K562 (cell line): ENCODE results near the gene KISS1. TPM values are rescaled to one million over a fixed set of nuclear protein-coding genes. Genes with fewer than 3 reads are reported as not detected.

Source experiments
- FOXP1 ChIP-seq: sonication (generic); formaldehyde crosslinking; IDR thresholded peaks from 2 replicates; pipeline ENCODE4 v1.8.0; 2022; ENCODE audit warnings: mild to moderate bottlenecking, missing genetic modification reagents
- GTF2E2 ChIP-seq: fragments of 200-800 bp; sonication (Bioruptor generic); IDR thresholded peaks from 2 replicates; pipeline ENCODE4 v1.6.1; 2016; ENCODE audit warnings: missing genetic modification characterization, missing compliant biosample characterization
- POLR2AphosphoS2 ChIP-seq: IDR thresholded peaks from 2 replicates; pipeline ENCODE4 v1.6.1; 2012; ENCODE audit warnings: low read length, improper control_type of control experiment
- U2AF2 ChIP-seq: fragments of 200-400 bp; formaldehyde crosslinking; optimal IDR thresholded peaks from 2 replicates; pipeline ENCODE3; 2017; ENCODE audit warnings: low read depth, mild to moderate bottlenecking, low read length
- ZNF695 ChIP-seq: fragments of 450-650 bp; formaldehyde crosslinking; IDR thresholded peaks from 2 replicates; pipeline ENCODE4 v1.4.0; 2020; ENCODE audit warnings: mild to moderate bottlenecking, moderate library complexity
- ZNF764 ChIP-seq: fragments of 250-450 bp; sonication (Bioruptor Pico); IDR thresholded peaks from 2 replicates; pipeline ENCODE4 v1.4.0; 2020; ENCODE audit warnings: low read depth, mild to moderate bottlenecking, moderate library complexity
- polyA plus RNA-seq, 8 experiments: library from polyadenylated mRNA; depleted of rRNA in 4 of 8; stranded (reverse) in 5 of 8; unstranded in 3 of 8; fragments of >200 nt; fragmentation: Nextera tagmentation in 2 of 8; fragmentation: Illumina TruSeq in 1 of 8; extraction: Ambion mirVana in 2 of 8; extraction: Trizol in 1 of 8; gene quantifications; 2 replicates each; pipeline versions ENCODE4 v1.2.1 to v1.2.3, GENCODE V29; 2011 to 2014; ENCODE audit warnings: inconsistent platforms in 1 of 8, missing spikeins in 1 of 8
- total RNA-seq, 7 experiments: library from RNA; depleted of rRNA in 6 of 7; stranded (reverse); fragments of >200 nt in 6 of 7; fragmentation: Illumina TruSeq in 2 of 7; extraction: Trizol in 2 of 7; gene quantifications; 2 replicates each; pipeline versions ENCODE4 v1.2.1 to v1.2.3, GENCODE V29; 2011 to 2021; ENCODE audit warnings: low replicate concordance in 1 of 7
- TF ChIP-seq, protein P1 (sequence below), 2 experiments: fragments of 450-650 bp in 1 of 2; IDR thresholded peaks; 2 replicates each; pipeline ENCODE4 v1.6.1; 2011 to 2017; ENCODE audit warnings: low read depth in 2 of 2, antibody characterized with exemption in 1 of 2, borderline replicate concordance in 1 of 2, low read length in 1 of 2, mild to moderate bottlenecking in 1 of 2, mixed read lengths in 1 of 2; ENCODE audit not compliant: control insufficient read depth in 1 of 2
- TF ChIP-seq, protein P2 (sequence below): fragments of 150-350 bp; conservative IDR thresholded peaks from 2 replicates; pipeline ENCODE4 v1.6.1; 2014; ENCODE audit warnings: low read length
- TF ChIP-seq, protein P3 (sequence below): fragments of 150-350 bp; IDR thresholded peaks from 2 replicates; pipeline ENCODE4 v1.6.1; 2014; ENCODE audit warnings: low read depth, mild to moderate bottlenecking, low read length, borderline replicate concordance
- TF ChIP-seq, protein P4 (sequence below), 2 experiments: fragments of 450-650 bp; IDR thresholded peaks; 2 replicates each; pipeline ENCODE4 v1.6.1; 2016
- TF ChIP-seq, protein P5 (sequence below): fragments of 250-450 bp; sonication (Bioruptor Pico); IDR thresholded peaks from 2 replicates; pipeline ENCODE4 v1.4.0; 2020; ENCODE audit warnings: mild to moderate bottlenecking, moderate library complexity

The KISS1 gene
- total and polyA plus RNA-seq, 9 of the 15 experiments (the other 6 are each of a cell fraction or from before 2014, with no cell fraction given): 0.31 TPM; not detected in 8

DNA sequence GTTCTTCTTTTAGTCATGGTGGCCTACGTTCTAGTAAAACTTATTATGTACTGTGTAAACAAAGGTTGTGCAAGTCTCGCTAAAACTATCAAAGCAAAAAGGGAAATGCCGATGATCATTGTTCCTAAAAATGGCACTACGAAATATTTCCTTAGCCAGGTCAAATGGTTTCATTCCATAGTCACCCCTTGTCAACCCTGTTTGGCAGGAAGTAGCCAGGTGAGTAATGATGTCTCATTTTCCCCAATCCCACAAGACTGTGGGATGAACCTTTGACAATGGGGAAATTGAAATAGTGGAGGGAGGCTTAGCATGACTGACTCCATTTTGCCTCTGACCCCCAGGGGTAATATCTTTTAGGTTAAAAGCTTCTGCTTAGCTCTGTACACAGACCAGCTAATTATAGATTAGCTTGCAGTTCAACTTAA, 24.5 kb downstream of the KISS1 start (continued):
- TF ChIP-seq ZNF695 (peak; percentile 95), POLR2AphosphoS2 (no peak), ZNF764 (CRISPR knock-in tag) (no peak), FOXP1 (CRISPR knock-in tag) (no peak), GTF2E2 (0 out of 2 replicates have a peak, but pooled peaks have one; percentile 35), U2AF2 (no peak)
- TF ChIP-seq, protein P1, sequence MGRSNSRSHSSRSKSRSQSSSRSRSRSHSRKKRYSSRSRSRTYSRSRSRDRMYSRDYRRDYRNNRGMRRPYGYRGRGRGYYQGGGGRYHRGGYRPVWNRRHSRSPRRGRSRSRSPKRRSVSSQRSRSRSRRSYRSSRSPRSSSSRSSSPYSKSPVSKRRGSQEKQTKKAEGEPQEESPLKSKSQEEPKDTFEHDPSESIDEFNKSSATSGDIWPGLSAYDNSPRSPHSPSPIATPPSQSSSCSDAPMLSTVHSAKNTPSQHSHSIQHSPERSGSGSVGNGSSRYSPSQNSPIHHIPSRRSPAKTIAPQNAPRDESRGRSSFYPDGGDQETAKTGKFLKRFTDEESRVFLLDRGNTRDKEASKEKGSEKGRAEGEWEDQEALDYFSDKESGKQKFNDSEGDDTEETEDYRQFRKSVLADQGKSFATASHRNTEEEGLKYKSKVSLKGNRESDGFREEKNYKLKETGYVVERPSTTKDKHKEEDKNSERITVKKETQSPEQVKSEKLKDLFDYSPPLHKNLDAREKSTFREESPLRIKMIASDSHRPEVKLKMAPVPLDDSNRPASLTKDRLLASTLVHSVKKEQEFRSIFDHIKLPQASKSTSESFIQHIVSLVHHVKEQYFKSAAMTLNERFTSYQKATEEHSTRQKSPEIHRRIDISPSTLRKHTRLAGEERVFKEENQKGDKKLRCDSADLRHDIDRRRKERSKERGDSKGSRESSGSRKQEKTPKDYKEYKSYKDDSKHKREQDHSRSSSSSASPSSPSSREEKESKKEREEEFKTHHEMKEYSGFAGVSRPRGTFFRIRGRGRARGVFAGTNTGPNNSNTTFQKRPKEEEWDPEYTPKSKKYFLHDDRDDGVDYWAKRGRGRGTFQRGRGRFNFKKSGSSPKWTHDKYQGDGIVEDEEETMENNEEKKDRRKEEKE (IDR thresholded peaks at IDR 0.05; ENCODE audit: borderline replicate concordance in 1 of 2, control insufficient read depth in 1 of 2, low read depth in 2 of 2, low read length in 1 of 2): no peak
- TF ChIP-seq, protein P2, sequence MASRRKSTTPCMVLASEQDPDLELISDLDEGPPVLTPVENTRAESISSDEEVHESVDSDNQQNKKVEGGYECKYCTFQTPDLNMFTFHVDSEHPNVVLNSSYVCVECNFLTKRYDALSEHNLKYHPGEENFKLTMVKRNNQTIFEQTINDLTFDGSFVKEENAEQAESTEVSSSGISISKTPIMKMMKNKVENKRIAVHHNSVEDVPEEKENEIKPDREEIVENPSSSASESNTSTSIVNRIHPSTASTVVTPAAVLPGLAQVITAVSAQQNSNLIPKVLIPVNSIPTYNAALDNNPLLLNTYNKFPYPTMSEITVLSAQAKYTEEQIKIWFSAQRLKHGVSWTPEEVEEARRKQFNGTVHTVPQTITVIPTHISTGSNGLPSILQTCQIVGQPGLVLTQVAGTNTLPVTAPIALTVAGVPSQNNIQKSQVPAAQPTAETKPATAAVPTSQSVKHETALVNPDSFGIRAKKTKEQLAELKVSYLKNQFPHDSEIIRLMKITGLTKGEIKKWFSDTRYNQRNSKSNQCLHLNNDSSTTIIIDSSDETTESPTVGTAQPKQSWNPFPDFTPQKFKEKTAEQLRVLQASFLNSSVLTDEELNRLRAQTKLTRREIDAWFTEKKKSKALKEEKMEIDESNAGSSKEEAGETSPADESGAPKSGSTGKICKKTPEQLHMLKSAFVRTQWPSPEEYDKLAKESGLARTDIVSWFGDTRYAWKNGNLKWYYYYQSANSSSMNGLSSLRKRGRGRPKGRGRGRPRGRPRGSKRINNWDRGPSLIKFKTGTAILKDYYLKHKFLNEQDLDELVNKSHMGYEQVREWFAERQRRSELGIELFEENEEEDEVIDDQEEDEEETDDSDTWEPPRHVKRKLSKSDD: no peak
- TF ChIP-seq, protein P3, sequence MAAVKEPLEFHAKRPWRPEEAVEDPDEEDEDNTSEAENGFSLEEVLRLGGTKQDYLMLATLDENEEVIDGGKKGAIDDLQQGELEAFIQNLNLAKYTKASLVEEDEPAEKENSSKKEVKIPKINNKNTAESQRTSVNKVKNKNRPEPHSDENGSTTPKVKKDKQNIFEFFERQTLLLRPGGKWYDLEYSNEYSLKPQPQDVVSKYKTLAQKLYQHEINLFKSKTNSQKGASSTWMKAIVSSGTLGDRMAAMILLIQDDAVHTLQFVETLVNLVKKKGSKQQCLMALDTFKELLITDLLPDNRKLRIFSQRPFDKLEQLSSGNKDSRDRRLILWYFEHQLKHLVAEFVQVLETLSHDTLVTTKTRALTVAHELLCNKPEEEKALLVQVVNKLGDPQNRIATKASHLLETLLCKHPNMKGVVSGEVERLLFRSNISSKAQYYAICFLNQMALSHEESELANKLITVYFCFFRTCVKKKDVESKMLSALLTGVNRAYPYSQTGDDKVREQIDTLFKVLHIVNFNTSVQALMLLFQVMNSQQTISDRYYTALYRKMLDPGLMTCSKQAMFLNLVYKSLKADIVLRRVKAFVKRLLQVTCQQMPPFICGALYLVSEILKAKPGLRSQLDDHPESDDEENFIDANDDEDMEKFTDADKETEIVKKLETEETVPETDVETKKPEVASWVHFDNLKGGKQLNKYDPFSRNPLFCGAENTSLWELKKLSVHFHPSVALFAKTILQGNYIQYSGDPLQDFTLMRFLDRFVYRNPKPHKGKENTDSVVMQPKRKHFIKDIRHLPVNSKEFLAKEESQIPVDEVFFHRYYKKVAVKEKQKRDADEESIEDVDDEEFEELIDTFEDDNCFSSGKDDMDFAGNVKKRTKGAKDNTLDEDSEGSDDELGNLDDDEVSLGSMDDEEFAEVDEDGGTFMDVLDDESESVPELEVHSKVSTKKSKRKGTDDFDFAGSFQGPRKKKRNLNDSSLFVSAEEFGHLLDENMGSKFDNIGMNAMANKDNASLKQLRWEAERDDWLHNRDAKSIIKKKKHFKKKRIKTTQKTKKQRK: no peak
- TF ChIP-seq, protein P4, sequence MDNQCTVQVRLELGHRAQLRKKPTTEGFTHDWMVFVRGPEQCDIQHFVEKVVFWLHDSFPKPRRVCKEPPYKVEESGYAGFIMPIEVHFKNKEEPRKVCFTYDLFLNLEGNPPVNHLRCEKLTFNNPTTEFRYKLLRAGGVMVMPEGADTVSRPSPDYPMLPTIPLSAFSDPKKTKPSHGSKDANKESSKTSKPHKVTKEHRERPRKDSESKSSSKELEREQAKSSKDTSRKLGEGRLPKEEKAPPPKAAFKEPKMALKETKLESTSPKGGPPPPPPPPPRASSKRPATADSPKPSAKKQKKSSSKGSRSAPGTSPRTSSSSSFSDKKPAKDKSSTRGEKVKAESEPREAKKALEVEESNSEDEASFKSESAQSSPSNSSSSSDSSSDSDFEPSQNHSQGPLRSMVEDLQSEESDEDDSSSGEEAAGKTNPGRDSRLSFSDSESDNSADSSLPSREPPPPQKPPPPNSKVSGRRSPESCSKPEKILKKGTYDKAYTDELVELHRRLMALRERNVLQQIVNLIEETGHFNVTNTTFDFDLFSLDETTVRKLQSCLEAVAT (IDR thresholded peaks at IDR 0.05): no peak
- TF ChIP-seq, protein P5, sequence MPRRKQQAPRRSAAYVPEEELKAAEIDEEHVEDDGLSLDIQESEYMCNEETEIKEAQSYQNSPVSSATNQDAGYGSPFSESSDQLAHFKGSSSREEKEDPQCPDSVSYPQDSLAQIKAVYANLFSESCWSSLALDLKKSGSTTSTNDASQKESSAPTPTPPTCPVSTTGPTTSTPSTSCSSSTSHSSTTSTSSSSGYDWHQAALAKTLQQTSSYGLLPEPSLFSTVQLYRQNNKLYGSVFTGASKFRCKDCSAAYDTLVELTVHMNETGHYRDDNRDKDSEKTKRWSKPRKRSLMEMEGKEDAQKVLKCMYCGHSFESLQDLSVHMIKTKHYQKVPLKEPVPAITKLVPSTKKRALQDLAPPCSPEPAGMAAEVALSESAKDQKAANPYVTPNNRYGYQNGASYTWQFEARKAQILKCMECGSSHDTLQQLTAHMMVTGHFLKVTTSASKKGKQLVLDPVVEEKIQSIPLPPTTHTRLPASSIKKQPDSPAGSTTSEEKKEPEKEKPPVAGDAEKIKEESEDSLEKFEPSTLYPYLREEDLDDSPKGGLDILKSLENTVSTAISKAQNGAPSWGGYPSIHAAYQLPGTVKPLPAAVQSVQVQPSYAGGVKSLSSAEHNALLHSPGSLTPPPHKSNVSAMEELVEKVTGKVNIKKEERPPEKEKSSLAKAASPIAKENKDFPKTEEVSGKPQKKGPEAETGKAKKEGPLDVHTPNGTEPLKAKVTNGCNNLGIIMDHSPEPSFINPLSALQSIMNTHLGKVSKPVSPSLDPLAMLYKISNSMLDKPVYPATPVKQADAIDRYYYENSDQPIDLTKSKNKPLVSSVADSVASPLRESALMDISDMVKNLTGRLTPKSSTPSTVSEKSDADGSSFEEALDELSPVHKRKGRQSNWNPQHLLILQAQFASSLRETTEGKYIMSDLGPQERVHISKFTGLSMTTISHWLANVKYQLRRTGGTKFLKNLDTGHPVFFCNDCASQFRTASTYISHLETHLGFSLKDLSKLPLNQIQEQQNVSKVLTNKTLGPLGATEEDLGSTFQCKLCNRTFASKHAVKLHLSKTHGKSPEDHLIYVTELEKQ (CRISPR knock-in tag): peak; percentile 68; the same call in 1 of the 2 replicates
